HG02885 (cell line): ENCODE measurements around the gene TMEM156.
A peak's percentile ranks its signal among the peaks of the same experiment; 100 is the strongest.
"Not testable (repeated sequence)": the region's sequence is repeated elsewhere in the genome, so short reads cannot be mapped to it uniquely, and the experiment has no call there.

Experiments used
- ATAC-seq: cut with Tn5 transposase; IDR thresholded peaks from one replicate; pipeline ENCODE4 v1.9.1; 2021; ENCODE audit warnings: mild to moderate bottlenecking; ENCODE audit not compliant: unreplicated experiment, poor library complexity

The TMEM156 gene

GRCh38 chr4:39044364-39044955, 12.3 kb upstream of the TMEM156 start:
- peak; percentile 73 for ATAC-seq

GRCh38 chr4:39043861-39044363, 11.7 kb upstream of the TMEM156 start:
- ATAC-seq, result no peak

GRCh38 chr4:39043058-39043860, 11.1 kb upstream of the TMEM156 start:
- ATAC-seq, result no peak

GRCh38 chr4:39042366-39042765, 10.2 kb upstream of the TMEM156 start:
- no peak for ATAC-seq

- ATAC-seq, result no peak
These were observed 6.9 kb upstream of the TMEM156 start for GRCh38 chr4:39039108-39039507.

- no peak for ATAC-seq
These were observed 5.7 kb upstream of the TMEM156 start for GRCh38 chr4:39037941-39038340.

- ATAC-seq, result no peak
These were observed 5.2 kb upstream of the TMEM156 start for GRCh38 chr4:39037491-39037825.

GRCh38 chr4:39036172-39036571, 4.0 kb upstream of the TMEM156 start:
- ATAC-seq, result no peak

GRCh38 chr4:39031590-39032020, 604 bp downstream of the TMEM156 start:
- not testable (repeated sequence) for ATAC-seq

GRCh38 chr4:39030725-39031124, 1.5 kb downstream of the TMEM156 start:
- ATAC-seq, result peak; percentile 9

- peak; percentile 45 for ATAC-seq
These were observed 2.2 kb downstream of the TMEM156 start for GRCh38 chr4:39029752-39030694.

GRCh38 chr4:39026096-39026495, 6.1 kb downstream of the TMEM156 start:
- no peak for ATAC-seq

- no peak for ATAC-seq
These were observed 6.6 kb downstream of the TMEM156 start for GRCh38 chr4:39025552-39026085.

- ATAC-seq, result no peak
These were observed 7.8 kb downstream of the TMEM156 start for GRCh38 chr4:39024311-39024865.

- no peak for ATAC-seq
These were observed 9.2 kb downstream of the TMEM156 start for GRCh38 chr4:39023059-39023458.

GRCh38 chr4:39022241-39022640, 10.0 kb downstream of the TMEM156 start:
- no peak for ATAC-seq

GRCh38 chr4:39021631-39022030, 10.6 kb downstream of the TMEM156 start:
- ATAC-seq, result no peak

GRCh38 chr4:39020130-39020529, 12.1 kb downstream of the TMEM156 start:
- no peak for ATAC-seq

GRCh38 chr4:39014028-39014427, 18.2 kb downstream of the TMEM156 start:
- no peak for ATAC-seq

- ATAC-seq, result no peak
These were observed 27.5 kb downstream of the TMEM156 start for GRCh38 chr4:39004758-39005157.
